ENCODE measurements around the gene PGA3.
"Not testable (repeated sequence)": the region's sequence is repeated elsewhere in the genome, so short reads cannot be mapped to it uniquely, and the experiment has no call there.

The PGA3 gene

DNA sequence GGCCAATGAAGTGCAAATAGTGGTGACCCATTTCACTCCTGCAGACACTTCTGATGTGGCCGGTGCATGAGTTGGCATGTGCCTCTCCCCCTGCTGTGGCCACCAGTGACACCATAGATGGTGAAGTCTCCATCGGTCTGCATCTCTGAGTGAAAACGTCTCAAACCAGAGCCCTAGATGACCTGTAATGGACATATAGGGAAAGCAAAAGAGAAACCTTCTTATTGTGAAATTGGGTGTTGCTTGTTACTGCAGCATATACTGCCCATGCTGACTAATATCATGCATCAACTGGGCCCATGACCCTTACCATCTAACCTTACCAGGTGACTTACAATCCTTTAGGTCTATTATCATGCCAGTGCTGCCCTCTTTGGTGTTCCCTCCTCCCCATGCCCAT is 30.4 kb upstream of the PGA3 start:
- DNase-seq (ENCODE audit: low read depth) = no peak
- H3K4me3 ChIP-seq (ENCODE audit: low read length) = no peak overlapping the region
- TF ChIP-seq, protein P1, sequence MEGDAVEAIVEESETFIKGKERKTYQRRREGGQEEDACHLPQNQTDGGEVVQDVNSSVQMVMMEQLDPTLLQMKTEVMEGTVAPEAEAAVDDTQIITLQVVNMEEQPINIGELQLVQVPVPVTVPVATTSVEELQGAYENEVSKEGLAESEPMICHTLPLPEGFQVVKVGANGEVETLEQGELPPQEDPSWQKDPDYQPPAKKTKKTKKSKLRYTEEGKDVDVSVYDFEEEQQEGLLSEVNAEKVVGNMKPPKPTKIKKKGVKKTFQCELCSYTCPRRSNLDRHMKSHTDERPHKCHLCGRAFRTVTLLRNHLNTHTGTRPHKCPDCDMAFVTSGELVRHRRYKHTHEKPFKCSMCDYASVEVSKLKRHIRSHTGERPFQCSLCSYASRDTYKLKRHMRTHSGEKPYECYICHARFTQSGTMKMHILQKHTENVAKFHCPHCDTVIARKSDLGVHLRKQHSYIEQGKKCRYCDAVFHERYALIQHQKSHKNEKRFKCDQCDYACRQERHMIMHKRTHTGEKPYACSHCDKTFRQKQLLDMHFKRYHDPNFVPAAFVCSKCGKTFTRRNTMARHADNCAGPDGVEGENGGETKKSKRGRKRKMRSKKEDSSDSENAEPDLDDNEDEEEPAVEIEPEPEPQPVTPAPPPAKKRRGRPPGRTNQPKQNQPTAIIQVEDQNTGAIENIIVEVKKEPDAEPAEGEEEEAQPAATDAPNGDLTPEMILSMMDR (conservative IDR thresholded peaks at IDR 0.05; ENCODE audit: low read length) = no peak

GRCh38 chr11:61173456-61173855 is 29.9 kb upstream of the PGA3 start:
- no peak overlapping the region for H3K4me3 ChIP-seq (ENCODE audit: low read length)
- TF ChIP-seq, protein P1 (conservative IDR thresholded peaks at IDR 0.05; ENCODE audit: low read length) = peak; percentile 55
- peak; percentile 52 for DNase-seq (ENCODE audit: low read depth)

- no peak for DNase-seq (ENCODE audit: low read depth)
- H3K4me3 ChIP-seq (ENCODE audit: low read length) = no peak overlapping the region
- TF ChIP-seq, protein P1 (conservative IDR thresholded peaks at IDR 0.05; ENCODE audit: low read length) = no peak
Observed at GRCh38 chr11:61174273-61174672, 29.0 kb upstream of the PGA3 start.

DNA sequence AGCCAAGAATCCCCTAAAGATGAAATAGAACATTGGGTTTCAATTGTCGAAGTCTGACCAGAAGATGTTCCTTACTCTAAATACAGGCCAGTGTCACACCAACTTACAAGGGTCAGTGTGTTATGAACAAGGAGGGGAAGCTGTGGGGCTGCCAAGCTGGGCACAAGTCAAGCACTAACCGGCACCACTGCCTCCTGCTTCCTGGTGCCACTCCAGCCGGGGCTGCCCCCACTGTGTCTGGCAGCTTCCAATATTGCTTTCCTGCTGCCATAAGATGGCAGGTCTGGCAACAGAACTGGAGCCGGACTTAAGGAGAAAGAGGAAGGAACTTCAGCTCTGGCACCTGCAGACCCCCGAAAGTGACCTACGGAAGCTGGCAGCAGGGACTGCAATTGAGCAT is 28.4 kb upstream of the PGA3 start:
- TF ChIP-seq, protein P1 (conservative IDR thresholded peaks at IDR 0.05; ENCODE audit: low read length) = no peak
- no peak for DNase-seq (ENCODE audit: low read depth)

GRCh38 chr11:61176446-61176845 is 26.9 kb upstream of the PGA3 start:
- H3K4me3 ChIP-seq (ENCODE audit: low read length) = no peak overlapping the region
- TF ChIP-seq, protein P1 (conservative IDR thresholded peaks at IDR 0.05; ENCODE audit: low read length) = no peak
- no peak for DNase-seq (ENCODE audit: low read depth)

More for the DNA sequence above, 28.4 kb upstream of the PGA3 start:
- H3K4me3 ChIP-seq (ENCODE audit: low read length) = no peak overlapping the region

DNA sequence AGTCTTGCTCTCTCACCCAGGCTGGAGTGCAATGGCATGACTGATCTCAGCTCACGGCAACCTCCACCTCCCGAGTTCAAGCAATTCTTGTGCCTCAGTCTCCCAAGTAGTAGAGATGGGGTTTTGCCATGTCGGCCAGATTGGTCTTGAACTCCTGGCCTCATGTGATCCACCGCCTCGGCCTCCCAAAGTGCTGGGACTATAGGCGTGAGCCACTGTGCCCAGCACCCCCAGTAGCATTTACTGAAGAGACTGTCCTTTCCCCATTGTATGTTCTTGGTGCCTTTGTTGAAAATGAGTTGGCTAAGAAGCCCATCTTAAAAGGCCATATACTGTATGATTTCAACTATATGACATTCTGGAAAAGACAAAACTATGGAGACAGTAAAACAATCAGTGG is 23.1 kb upstream of the PGA3 start:
- not testable (repeated sequence) for H3K4me3 ChIP-seq (ENCODE audit: low read length); DNase-seq (ENCODE audit: low read depth)

DNA sequence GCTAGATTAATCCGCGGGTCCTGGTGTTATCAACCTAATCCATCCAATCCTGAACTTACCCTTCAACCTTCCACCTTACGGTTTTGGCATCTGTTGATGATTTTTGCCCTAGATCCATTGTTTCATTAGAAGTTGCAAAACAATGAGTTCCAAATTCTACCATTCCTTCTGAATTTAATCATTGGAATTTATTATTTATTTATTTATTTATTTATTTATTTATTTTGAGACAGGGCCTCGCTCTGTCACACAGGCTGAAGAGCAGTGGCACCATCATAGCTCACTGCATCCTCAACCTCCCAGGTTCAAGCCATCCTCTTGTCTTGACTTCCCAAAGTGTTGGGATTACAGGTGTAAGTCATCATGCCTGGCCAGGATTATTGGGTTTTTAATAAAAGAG is 21.8 kb upstream of the PGA3 start:
- no peak for DNase-seq (ENCODE audit: low read depth)
- TF ChIP-seq, protein P1 (conservative IDR thresholded peaks at IDR 0.05; ENCODE audit: low read length) = no peak
- no peak overlapping the region for H3K4me3 ChIP-seq (ENCODE audit: low read length)

DNA sequence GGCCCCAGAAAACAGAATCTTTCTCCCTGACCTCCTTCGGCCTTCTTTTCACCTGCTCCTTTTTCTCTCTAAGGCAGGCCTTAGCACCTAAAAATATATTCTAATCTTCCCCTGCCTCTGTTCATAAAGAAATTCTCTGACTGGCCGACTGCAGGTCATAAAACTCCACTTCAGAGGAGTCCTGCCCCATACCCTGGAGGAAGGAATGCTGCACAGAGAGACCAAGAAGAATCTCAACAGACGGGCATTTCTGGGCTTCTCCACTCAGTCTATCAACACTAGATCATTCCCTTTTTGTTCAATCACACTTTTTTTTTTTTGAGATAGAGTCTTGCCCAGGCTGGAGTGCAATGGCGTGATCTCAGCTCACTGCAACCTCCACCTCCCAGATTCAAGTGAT is 19.7 kb upstream of the PGA3 start:
- no peak for DNase-seq (ENCODE audit: low read depth)
- no peak overlapping the region for H3K4me3 ChIP-seq (ENCODE audit: low read length)
- TF ChIP-seq, protein P1 (conservative IDR thresholded peaks at IDR 0.05; ENCODE audit: low read length) = peak; percentile 22
